Thyroid gland (tissue), 4 donors: Measurements from ENCODE around the gene MACROD1.

ENCODE experiments used
- POLR2A ChIP-seq, 2 donors: fragments of 450-650 bp; IDR thresholded peaks; one replicate each; pipeline ENCODE4 v1.6.1; 2017; ENCODE audit warnings: antibody characterized with exemption in 2 of 2, mild to moderate bottlenecking in 2 of 2, moderate library complexity in 1 of 2
- TF ChIP-seq, protein P1 (sequence below), 6 experiments: fragments of 200-600 bp in 3 of 6; fragments of 450-650 bp in 3 of 6; sonication (generic) in 3 of 6; IDR thresholded peaks; one replicate each; pipeline ENCODE4 v1.5.1; 2016 to 2019; ENCODE audit warnings: antibody characterized with exemption in 6 of 6, mild to moderate bottlenecking in 2 of 6, inconsistent platforms in 1 of 6, moderate library complexity in 1 of 6

DNA sequence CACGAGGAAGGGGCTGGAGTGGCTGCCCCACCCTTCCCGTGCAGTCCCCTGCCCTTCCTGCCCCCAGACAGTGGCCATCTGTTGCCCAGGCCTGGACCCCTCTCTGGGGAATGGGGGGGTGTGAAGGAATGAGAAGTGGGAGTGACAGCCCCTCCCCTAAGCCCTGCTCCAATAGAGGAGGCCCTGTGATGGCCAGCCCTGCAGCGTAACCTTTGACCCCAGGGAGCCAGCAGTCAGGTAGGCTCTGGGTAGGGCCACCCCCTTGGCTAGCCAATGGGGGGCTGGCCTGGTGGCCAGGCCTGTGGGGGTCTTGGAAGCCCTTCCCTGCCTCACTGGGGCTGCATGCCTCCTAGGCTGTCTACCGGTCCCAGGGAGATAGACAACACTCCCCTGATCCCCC is 123.6 kb downstream of the MACROD1 start:
- TF ChIP-seq, protein P1, sequence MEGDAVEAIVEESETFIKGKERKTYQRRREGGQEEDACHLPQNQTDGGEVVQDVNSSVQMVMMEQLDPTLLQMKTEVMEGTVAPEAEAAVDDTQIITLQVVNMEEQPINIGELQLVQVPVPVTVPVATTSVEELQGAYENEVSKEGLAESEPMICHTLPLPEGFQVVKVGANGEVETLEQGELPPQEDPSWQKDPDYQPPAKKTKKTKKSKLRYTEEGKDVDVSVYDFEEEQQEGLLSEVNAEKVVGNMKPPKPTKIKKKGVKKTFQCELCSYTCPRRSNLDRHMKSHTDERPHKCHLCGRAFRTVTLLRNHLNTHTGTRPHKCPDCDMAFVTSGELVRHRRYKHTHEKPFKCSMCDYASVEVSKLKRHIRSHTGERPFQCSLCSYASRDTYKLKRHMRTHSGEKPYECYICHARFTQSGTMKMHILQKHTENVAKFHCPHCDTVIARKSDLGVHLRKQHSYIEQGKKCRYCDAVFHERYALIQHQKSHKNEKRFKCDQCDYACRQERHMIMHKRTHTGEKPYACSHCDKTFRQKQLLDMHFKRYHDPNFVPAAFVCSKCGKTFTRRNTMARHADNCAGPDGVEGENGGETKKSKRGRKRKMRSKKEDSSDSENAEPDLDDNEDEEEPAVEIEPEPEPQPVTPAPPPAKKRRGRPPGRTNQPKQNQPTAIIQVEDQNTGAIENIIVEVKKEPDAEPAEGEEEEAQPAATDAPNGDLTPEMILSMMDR (IDR thresholded peaks at IDR 0.05), result no peak
- no peak for TF ChIP-seq POLR2A (IDR thresholded peaks at IDR 0.05)
